ENCODE results near the gene TTC7B. TPM values are rescaled to one million over a fixed set of nuclear protein-coding genes. Genes with fewer than 3 reads are reported as not detected.

The TTC7B gene
- total RNA-seq, 1 experiment from 2014 or later = 70.6 TPM

DNA sequence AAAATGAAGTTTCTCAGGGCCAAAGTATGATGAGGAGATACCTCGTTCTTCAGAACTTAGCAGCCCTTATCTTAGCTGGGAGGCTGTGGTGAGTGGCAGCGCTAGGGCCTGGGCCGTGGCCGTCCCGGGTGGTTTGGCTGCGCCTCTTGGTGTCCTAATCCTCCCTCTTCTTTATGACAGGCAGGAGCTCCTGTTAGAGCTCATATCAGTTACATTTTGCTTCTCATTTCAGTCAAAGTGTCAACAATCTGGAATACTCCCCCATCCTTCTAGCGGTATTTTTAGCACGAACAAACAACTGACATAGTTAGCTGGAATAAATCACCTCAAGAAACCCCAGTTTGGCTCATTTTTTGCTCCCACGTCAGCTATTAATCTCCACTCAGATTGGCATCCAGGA is 188.8 kb downstream of the TTC7B start:
- CTCF ChIA-PET = no interaction called here

More for the DNA sequence above, 188.8 kb downstream of the TTC7B start:
- Histone ChIP-seq H4K20me1 (ENCODE audit: insufficient read depth) (no peaks in the 10 kb centered on the region), H3K36me3 (ENCODE audit: control insufficient read depth in 1 of 2, insufficient read depth in 2 of 2, low read length in 2 of 2) (no peaks in the 10 kb centered on the region), H3K27ac (ENCODE audit: low read depth, low read length) (no peak overlapping the region), H3K4me2 (ENCODE audit: low read length) (no peak overlapping the region), H3K9ac (ENCODE audit: low read length) (no peak overlapping the region), H3K4me3 (replicated peaks in 1 of 2; ENCODE audit: low read depth in 1 of 2, low read length in 2 of 2) (no peak overlapping the region), H2AFZ (ENCODE audit: low read depth, low read length, poor library complexity, severe bottlenecking) (no peak overlapping the region), H3K4me1 (ENCODE audit: control insufficient read depth in 1 of 2, insufficient read depth in 2 of 2, low read length in 2 of 2) (peaks cover 19 to 24% of the 10 kb centered on the region in 2 experiments), H3K79me2 (ENCODE audit: insufficient read depth, low read length) (no peaks in the 10 kb centered on the region), H3K9me2 (ENCODE audit: insufficient read depth) (no peaks in the 10 kb centered on the region), H3K9me3 (ENCODE audit: control insufficient read depth in 1 of 2, insufficient read depth in 1 of 2, low read depth in 1 of 2, low read length in 2 of 2) (no peaks in the 10 kb centered on the region), H3K27me3 (ENCODE audit: insufficient read depth, low read length) (no peaks in the 10 kb centered on the region)
- ATAC-seq (no peak), DNase-seq (ENCODE audit: low read depth, low spot score) (no peak)
- intact Hi-C loops (cut with micrococcal nuclease) = no loop called here
- TF ChIP-seq, protein P1, sequence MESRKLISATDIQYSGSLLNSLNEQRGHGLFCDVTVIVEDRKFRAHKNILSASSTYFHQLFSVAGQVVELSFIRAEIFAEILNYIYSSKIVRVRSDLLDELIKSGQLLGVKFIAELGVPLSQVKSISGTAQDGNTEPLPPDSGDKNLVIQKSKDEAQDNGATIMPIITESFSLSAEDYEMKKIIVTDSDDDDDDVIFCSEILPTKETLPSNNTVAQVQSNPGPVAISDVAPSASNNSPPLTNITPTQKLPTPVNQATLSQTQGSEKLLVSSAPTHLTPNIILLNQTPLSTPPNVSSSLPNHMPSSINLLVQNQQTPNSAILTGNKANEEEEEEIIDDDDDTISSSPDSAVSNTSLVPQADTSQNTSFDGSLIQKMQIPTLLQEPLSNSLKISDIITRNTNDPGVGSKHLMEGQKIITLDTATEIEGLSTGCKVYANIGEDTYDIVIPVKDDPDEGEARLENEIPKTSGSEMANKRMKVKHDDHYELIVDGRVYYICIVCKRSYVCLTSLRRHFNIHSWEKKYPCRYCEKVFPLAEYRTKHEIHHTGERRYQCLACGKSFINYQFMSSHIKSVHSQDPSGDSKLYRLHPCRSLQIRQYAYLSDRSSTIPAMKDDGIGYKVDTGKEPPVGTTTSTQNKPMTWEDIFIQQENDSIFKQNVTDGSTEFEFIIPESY (IDR thresholded peaks at IDR 0.05; ENCODE audit: extremely low read depth, insufficient replicate concordance, low read length) = no peak
- TF ChIP-seq EZH2phosphoT487 (IDR thresholded peaks at IDR 0.05; ENCODE audit: borderline replicate concordance) (no peak), YY1 (IDR thresholded peaks at IDR 0.05; ENCODE audit: extremely low read depth, insufficient replicate concordance, low read depth, low read length) (no peak), ZFX (IDR thresholded peaks at IDR 0.05) (no peak), CBX3 (IDR thresholded peaks at IDR 0.05; ENCODE audit: low read depth) (no peak), TCF7L2 (IDR thresholded peaks at IDR 0.05; ENCODE audit: borderline replicate concordance, extremely low read depth, insufficient read depth, insufficient read length) (no peak), CEBPB (IDR thresholded peaks at IDR 0.05; ENCODE audit: low read depth) (no peak), SP1 (IDR thresholded peaks at IDR 0.05; ENCODE audit: low read depth) (no peak), RAD21 (IDR thresholded peaks at IDR 0.05; ENCODE audit: low read depth) (no peak)
- TF ChIP-seq, protein P2, sequence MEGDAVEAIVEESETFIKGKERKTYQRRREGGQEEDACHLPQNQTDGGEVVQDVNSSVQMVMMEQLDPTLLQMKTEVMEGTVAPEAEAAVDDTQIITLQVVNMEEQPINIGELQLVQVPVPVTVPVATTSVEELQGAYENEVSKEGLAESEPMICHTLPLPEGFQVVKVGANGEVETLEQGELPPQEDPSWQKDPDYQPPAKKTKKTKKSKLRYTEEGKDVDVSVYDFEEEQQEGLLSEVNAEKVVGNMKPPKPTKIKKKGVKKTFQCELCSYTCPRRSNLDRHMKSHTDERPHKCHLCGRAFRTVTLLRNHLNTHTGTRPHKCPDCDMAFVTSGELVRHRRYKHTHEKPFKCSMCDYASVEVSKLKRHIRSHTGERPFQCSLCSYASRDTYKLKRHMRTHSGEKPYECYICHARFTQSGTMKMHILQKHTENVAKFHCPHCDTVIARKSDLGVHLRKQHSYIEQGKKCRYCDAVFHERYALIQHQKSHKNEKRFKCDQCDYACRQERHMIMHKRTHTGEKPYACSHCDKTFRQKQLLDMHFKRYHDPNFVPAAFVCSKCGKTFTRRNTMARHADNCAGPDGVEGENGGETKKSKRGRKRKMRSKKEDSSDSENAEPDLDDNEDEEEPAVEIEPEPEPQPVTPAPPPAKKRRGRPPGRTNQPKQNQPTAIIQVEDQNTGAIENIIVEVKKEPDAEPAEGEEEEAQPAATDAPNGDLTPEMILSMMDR (IDR thresholded peaks at IDR 0.05 in 2 of 3, conservative IDR thresholded peaks at IDR 0.05 in 1 of 3; ENCODE audit: borderline replicate concordance in 1 of 3, insufficient read depth in 1 of 3, low read depth in 2 of 3, low read length in 2 of 3) = no peak
- TF ChIP-seq, protein P3, sequence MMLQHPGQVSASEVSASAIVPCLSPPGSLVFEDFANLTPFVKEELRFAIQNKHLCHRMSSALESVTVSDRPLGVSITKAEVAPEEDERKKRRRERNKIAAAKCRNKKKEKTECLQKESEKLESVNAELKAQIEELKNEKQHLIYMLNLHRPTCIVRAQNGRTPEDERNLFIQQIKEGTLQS (IDR thresholded peaks at IDR 0.05) = no peak
- TF ChIP-seq, protein P4, sequence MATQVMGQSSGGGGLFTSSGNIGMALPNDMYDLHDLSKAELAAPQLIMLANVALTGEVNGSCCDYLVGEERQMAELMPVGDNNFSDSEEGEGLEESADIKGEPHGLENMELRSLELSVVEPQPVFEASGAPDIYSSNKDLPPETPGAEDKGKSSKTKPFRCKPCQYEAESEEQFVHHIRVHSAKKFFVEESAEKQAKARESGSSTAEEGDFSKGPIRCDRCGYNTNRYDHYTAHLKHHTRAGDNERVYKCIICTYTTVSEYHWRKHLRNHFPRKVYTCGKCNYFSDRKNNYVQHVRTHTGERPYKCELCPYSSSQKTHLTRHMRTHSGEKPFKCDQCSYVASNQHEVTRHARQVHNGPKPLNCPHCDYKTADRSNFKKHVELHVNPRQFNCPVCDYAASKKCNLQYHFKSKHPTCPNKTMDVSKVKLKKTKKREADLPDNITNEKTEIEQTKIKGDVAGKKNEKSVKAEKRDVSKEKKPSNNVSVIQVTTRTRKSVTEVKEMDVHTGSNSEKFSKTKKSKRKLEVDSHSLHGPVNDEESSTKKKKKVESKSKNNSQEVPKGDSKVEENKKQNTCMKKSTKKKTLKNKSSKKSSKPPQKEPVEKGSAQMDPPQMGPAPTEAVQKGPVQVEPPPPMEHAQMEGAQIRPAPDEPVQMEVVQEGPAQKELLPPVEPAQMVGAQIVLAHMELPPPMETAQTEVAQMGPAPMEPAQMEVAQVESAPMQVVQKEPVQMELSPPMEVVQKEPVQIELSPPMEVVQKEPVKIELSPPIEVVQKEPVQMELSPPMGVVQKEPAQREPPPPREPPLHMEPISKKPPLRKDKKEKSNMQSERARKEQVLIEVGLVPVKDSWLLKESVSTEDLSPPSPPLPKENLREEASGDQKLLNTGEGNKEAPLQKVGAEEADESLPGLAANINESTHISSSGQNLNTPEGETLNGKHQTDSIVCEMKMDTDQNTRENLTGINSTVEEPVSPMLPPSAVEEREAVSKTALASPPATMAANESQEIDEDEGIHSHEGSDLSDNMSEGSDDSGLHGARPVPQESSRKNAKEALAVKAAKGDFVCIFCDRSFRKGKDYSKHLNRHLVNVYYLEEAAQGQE (IDR thresholded peaks at IDR 0.05; ENCODE audit: low read depth) = no peak
- BruUV-seq (replicated peaks) = no TSS peak
- POLR2A ChIA-PET = no interaction called here
- RAD21 ChIA-PET (ENCODE audit: low non-redundant PET in 1 of 2, low total read pairs in 2 of 2, uncharacterized antibody in 2 of 2, unreplicated experiment in 2 of 2) = no interaction called here
